Testis (tissue), 3 donors: Measurements from ENCODE around the gene ELMO1. TPM values are rescaled to one million over a fixed set of nuclear protein-coding genes. Genes with fewer than 3 reads are reported as not detected.

Experiments used
- DNase-seq: peaks from one replicate; pipeline ENCODE4 v3.0.0-alpha.2; 2019
- H3K27ac ChIP-seq, 2 donors: fragments of 200-600 bp; sonication (generic); one replicate each; pipeline ENCODE4 v1.5.1; 2019
- H3K27me3 ChIP-seq: fragments of 200-600 bp; sonication (generic); one replicate; pipeline ENCODE4 v1.5.1; 2019
- H3K36me3 ChIP-seq: fragments of 200-600 bp; sonication (generic); one replicate; pipeline ENCODE4 v1.5.1; 2017; ENCODE audit warnings: low read depth; ENCODE audit errors: missing control alignments
- H3K4me1 ChIP-seq: fragments of 200-600 bp; sonication (generic); one replicate; pipeline ENCODE4 v1.5.1; 2019
- H3K4me3 ChIP-seq, 2 donors: fragments of 200-600 bp; sonication (generic); one replicate each; pipeline ENCODE4 v1.5.1; 2017 to 2019
- H3K9me3 ChIP-seq: fragments of 200-600 bp; sonication (generic); one replicate; pipeline ENCODE4 v1.5.1; 2017
- POLR2A ChIP-seq: fragments of 450-650 bp; IDR thresholded peaks from one replicate; pipeline ENCODE4 v1.6.1; 2017; ENCODE audit warnings: antibody characterized with exemption, mild to moderate bottlenecking, moderate library complexity
- WGBS, 2 donors: methylation state at CpG; one replicate each; pipeline ENCODE4 v1.1.5; 2018; 5-methylcytosine and 5-hydroxymethylcytosine counted together
- intact Hi-C: fragments of 100-400 bp; cut with DNase I; formaldehyde crosslinking; loops from one replicate; pipeline ENCODE4 v1.15.1; 2023; ENCODE audit warnings: low total_unique reads
- polyA plus RNA-seq: library from polyadenylated mRNA; stranded (reverse); fragments of 350-450 nt; fragmentation: Illumina TruSeq; extraction: RNeasy Lipid Tissue Mini Kit (QIAGEN cat#74804); gene quantifications from one replicate; pipeline ENCODE4 v1.2.3, GENCODE V29; 2014; ENCODE audit warnings: low read depth, low replicate concordance; ENCODE audit not compliant: insufficient read depth
- total RNA-seq, 2 donors: library from RNA; depleted of rRNA; stranded (reverse); fragments of >200 nt; gene quantifications; one replicate each; pipeline ENCODE4 v1.2.3, GENCODE V29; 2016
- TF ChIP-seq, protein P1 (sequence below), 3 experiments: fragments of 450-650 bp in 2 of 3; fragments of 200-600 bp in 1 of 3; sonication (generic) in 1 of 3; IDR thresholded peaks; one replicate each; pipeline ENCODE4 v1.5.1; 2016 to 2019; ENCODE audit warnings: antibody characterized with exemption in 3 of 3, mild to moderate bottlenecking in 2 of 3, moderate library complexity in 1 of 3

ELMO1 gene
- total and polyA plus RNA-seq, 3 donors from 2014 or later = 12.9 to 47.2 (median 36.5) TPM

DNA sequence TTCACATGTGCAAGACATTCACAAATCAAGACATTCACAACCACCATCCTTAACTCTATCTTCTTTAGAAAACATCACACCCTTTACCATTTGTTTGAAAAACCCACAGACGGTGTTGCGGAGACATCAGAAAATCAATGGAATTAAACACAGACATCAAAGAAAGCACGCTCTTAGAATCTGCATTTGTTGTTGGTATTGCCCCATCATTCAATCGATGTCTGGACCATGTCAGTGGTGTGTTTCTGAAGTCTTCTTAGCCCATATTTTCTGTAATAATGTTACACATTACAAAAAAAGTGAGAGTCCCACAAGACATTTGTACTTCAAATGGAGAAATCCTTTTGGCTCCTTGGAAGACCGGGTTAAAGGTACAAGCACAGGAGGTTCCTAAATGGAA lies 550.5 kb downstream of the ELMO1 start:
- no peak overlapping the region for H3K27ac ChIP-seq
- H3K27me3 ChIP-seq = no peaks in the 10 kb centered on the region
- 94 to 97% methylated on average over 5 of the region's 5 CpGs for WGBS, 2 donors
- H3K36me3 ChIP-seq = no peaks in the 10 kb centered on the region
- H3K4me1 ChIP-seq = no peaks in the 10 kb centered on the region
- H3K4me3 ChIP-seq = no peak overlapping the region
- no peak for DNase-seq
- intact Hi-C loops = no loop called here
- no peaks in the 10 kb centered on the region for H3K9me3 ChIP-seq
- no peak for TF ChIP-seq POLR2A
- TF ChIP-seq, protein P1, sequence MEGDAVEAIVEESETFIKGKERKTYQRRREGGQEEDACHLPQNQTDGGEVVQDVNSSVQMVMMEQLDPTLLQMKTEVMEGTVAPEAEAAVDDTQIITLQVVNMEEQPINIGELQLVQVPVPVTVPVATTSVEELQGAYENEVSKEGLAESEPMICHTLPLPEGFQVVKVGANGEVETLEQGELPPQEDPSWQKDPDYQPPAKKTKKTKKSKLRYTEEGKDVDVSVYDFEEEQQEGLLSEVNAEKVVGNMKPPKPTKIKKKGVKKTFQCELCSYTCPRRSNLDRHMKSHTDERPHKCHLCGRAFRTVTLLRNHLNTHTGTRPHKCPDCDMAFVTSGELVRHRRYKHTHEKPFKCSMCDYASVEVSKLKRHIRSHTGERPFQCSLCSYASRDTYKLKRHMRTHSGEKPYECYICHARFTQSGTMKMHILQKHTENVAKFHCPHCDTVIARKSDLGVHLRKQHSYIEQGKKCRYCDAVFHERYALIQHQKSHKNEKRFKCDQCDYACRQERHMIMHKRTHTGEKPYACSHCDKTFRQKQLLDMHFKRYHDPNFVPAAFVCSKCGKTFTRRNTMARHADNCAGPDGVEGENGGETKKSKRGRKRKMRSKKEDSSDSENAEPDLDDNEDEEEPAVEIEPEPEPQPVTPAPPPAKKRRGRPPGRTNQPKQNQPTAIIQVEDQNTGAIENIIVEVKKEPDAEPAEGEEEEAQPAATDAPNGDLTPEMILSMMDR (IDR thresholded peaks at IDR 0.05) = no peak

DNA sequence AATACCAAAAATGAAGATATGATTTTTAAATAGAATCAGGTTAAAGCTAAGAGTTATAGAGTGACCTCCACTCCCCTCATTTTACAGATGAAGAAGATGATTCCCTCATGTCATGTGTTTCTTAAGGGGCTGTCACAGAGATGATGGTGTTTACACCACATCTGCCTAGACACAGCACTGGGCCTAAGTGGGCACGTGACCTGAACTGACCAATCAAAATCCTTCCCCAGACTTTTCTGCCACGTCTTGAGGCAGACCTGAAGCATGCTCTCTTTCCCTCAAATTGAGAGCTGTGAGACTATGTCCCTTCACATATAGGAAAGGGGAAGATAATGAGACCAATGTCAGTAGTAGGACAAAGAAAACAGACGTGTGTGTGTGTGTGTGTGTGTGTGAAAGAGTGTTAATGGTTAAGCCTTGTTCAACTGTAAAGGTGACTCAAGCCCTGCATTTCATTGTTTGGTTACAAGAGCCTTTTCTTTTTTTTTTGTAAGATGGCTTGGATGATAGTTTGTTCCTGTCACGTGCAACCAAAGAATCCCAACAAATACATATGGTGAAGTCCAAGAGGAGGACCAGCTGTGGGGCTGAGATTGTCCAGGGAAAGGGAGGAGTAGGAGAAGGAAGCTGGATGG lies 551.6 kb downstream of the ELMO1 start:
- intact Hi-C loops = no loop called here
- no peaks in the 10 kb centered on the region for H3K9me3 ChIP-seq
- WGBS, 2 donors = 78% methylated on average over 4 of the region's 4 CpGs
- no peak overlapping the region for H3K27ac ChIP-seq
- DNase-seq = no peak
- no peaks in the 10 kb centered on the region for H3K4me1 ChIP-seq
- TF ChIP-seq POLR2A = no peak
- TF ChIP-seq, protein P1 (IDR thresholded peaks at IDR 0.05) = no peak
- H3K4me3 ChIP-seq = no peak overlapping the region
- H3K27me3 ChIP-seq = no peaks in the 10 kb centered on the region
- no peaks in the 10 kb centered on the region for H3K36me3 ChIP-seq

DNA sequence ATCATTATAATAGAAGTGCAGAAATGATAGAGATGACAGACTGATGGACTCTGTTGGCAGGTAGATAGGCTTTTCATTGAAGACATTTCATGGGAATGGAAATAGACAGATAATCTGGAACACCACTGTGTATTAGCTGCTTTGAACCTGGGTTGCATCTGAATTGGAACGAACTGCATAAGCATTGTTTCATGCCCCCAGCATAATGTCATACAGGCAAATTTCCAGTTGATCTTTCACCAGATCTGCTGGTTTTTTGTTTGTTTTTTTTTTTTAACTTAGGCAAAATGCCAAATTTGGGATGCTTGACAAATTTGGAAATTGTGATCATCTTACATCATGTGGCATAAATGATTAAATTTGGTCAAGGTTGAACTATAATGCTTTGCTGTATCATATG lies 552.2 kb downstream of the ELMO1 start:
- DNase-seq = no peak
- WGBS, 2 donors = 81 to 90% methylated on average over 1 of the region's 1 CpG
- intact Hi-C loops = no loop called here
- H3K27me3 ChIP-seq = no peaks in the 10 kb centered on the region
- TF ChIP-seq, protein P1 (IDR thresholded peaks at IDR 0.05) = no peak
- no peak for TF ChIP-seq POLR2A
- no peaks in the 10 kb centered on the region for H3K9me3 ChIP-seq
- no peak overlapping the region for H3K4me3 ChIP-seq
- H3K27ac ChIP-seq = no peak overlapping the region
- no peaks in the 10 kb centered on the region for H3K4me1 ChIP-seq
- no peaks in the 10 kb centered on the region for H3K36me3 ChIP-seq

DNA sequence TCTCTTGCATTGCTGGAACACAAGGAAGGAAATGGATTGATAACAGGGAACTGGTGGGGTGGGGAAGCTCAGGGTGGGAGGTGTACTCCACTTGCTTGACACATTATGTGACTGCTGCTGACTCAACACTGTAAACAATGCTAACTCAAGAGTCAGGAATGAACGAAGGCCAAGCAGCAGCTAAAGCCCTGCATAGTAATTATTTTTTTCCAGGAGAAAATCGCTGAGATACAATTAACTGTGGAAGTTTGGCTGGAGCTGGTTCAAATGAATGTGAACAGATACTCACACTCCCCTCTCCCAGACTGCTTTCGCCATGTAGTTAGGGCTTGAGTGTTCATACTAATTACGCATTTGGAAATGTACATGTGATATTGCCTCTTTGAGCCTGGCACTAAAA lies 553.5 kb downstream of the ELMO1 start:
- Histone ChIP-seq H3K4me3 (no peak overlapping the region), H3K9me3 (no peaks in the 10 kb centered on the region), H3K4me1 (no peaks in the 10 kb centered on the region), H3K27me3 (no peaks in the 10 kb centered on the region), H3K36me3 (no peaks in the 10 kb centered on the region), H3K27ac (no peak overlapping the region)
- TF ChIP-seq, protein P1 (IDR thresholded peaks at IDR 0.05) = no peak
- no peak for TF ChIP-seq POLR2A
- WGBS, 2 donors = 71 to 75% methylated on average over 4 of the region's 4 CpGs
- intact Hi-C loops = no loop called here
- no peak for DNase-seq

DNA sequence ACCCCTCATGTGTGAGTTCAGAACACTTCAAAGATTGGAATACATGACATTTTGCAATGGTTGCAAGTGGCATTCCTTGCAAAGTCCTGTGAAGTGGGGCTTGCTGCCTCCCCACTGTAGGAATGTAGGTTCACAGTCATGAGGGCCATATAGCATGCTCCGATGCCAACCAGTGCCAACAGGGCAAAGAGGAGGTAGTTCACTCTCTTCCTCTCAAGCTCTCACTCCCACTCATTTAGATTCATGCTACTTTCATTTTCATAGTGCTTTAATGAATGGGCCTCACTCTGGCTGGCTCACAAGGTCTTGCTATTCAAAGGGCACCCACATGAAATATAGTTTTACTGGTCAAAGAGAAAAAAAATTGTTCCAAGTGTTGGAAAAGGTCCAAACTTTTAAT lies 554.5 kb downstream of the ELMO1 start:
- no peak for DNase-seq

More for the DNA sequence above, 554.5 kb downstream of the ELMO1 start:
- no peaks in the 10 kb centered on the region for H3K36me3 ChIP-seq
- 56 to 75% methylated on average over 1 of the region's 1 CpG for WGBS, 2 donors
- no peak overlapping the region for H3K4me3 ChIP-seq
- intact Hi-C loops = no loop called here
- no peaks in the 10 kb centered on the region for H3K9me3 ChIP-seq
- TF ChIP-seq POLR2A = no peak
- TF ChIP-seq, protein P1 (IDR thresholded peaks at IDR 0.05) = no peak
- no peaks in the 10 kb centered on the region for H3K27me3 ChIP-seq
- H3K4me1 ChIP-seq = no peaks in the 10 kb centered on the region
- no peak overlapping the region for H3K27ac ChIP-seq
